NCI-H1930 (cell line): ENCODE results near the gene LHX2.

Experiments used
- DNase-seq, 2 experiments: peaks; one replicate each; lab custom pipeline; 2025; lab: John Stamatoyannopoulos, UW

LHX2 gene

DNA sequence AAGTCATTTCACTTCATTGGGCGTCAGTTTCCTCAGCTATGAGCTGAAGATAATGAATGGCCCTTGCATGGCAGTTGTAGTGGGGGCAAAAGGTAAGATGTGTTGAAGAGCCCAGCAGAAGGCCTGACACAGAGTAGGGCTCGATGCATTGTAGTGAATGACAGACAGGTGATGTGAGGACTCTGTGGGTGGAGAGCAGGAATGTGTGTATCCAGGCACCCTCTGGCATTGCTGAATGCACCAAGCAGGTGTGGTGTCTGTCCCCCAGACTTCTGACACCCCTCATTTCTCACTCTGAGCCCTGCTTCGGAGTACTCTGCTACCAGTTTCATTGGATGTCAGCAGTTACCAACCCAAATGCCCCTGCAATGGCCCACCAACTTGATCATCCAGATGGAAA, 22.4 kb downstream of the LHX2 start:
- no peak for DNase-seq

- no peak for DNase-seq
Observed at GRCh38 chr9:124035001-124035650, 23.6 kb downstream of the LHX2 start.

- DNase-seq, result no peak
Observed at GRCh38 chr9:124036578-124036977, 25.0 kb downstream of the LHX2 start.

DNA sequence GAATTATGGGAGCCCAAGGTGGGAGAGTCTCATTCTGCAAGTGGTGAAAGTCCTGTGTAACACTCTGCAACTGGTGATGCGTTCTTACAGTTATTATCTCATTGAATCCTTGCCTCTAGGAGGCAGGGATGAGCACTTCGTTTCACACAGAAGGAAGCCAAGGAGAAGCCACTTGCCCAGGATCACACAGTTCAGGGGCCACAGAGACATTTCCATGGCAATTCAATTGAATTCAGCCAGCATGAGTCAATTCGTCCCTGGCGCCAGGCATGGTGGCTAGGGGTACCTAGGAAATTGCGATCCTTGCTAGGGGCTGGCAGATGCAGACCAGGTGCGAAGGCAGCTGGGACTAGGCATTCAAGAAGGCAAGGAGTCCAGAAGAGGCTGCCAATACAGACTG, 26.2 kb downstream of the LHX2 start:
- DNase-seq, result no peak

DNA sequence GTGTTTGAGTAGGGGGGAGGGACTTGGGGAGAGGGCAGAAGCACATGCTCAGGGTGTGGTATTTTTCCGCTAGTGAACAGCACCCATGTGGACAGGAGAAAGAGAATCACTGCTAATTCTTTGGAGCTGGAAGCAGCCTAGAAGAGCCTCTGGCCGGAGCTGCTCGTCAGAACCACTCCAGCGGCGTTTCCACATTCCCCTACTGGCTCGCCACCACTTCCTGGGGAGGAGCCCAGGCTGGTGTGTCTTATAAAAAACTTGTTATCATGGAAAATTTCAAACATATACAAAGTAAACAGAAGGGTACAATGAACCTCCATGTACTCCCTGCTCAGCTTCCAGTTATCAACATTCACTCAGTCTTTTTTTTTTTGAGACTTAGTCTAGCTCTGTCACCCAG, 26.7 kb downstream of the LHX2 start:
- DNase-seq, result no peak

GRCh38 chr9:124038790-124039633, 27.4 kb downstream of the LHX2 start:
- DNase-seq, result no peak

DNA sequence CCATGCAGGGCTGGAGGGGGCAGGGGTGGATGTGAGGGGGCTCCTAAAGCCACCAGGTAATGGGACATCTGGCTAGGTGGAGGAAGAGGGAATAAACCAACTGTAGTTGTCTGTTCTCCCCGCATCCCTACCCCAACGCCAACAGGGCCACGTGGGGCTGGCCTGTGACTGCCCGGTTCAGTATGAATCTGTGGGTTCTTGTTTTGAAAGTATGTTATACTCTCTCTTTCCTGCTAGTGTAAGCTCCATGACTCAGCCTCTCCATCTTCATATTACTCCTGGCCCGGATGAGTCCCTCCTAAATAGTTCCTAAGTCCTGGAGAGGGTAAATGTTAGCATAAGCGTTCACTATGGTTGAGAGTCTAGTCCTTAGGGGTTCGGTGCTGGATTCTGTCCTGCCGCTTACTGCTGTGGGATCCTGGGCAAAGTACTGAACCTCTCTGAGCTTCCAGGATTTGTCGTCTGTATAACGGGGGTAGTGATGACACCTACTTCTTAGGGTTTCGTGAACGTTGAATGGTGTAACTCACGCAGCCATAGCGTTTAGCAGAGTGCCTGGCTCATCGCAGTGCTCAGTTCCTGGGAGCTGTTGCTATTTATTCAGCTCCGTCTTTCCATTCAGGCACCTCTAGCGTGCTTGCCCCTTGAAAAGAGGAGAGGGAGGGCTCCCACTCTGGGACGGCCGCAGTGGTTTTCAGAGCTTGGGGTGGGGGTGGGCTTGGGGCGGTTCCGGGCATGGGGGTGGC, 28.8 kb downstream of the LHX2 start:
- DNase-seq, result no peak

DNA sequence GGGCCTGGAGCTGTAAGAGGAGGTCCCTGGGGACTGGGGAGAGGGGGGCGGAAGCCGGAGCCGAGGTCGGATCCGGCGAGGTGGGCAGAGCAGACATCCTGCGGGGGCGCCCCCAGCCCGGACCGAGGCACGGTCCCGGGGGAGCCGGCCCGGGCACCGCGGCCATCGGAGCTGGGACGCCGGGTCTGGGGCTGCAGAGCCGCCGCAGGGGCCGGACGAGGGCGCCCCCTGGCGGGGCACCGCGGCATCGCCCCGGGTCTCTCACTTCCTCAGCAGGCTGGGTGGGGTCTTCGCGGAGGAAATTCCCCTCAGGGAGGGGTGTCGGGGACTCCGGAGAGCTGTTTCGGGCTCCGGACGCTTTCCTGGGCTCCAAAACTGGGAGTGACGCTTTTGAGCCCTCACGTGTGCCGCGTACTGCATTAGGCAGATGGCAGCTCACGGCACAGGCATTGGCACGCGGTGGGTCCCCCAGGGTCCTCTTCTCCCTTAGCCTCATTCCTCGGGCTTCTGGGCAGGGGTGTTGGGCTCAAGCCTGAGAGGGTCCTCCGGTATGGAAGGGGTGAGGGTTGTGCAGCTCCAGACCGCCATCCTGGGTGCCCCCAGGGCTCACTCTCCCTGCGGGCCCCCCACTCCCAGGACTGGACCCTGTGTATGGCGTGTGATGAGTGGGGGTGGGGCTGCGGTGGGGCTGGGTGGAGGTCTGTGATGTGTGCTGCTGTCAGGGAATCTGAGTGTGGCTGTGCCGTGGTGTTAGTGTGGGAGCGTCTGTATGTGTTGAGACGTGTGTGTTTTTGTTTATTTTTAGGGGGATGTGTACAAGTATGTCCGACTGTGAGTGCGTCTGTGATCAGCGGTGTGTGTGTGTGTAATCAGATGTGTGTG, 29.6 kb downstream of the LHX2 start:
- DNase-seq, result peak in 1 of 2 experiments; percentile 53

DNA sequence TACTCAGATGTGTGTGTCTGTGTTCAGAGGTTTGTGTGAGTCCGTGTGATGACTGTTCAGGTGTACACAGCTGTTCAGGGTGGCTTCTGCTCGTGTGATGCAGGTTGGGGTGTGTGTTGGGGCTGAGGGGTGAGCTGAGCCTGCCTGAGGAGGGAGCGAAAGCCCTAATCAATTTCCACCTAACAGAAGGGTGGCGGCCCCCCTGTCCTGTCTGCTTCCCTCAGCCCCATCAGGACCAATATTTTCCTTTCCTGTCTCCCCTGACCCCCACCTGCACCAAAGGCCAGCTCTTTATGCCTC, 30.2 kb downstream of the LHX2 start:
- DNase-seq, result no peak

GRCh38 chr9:124042201-124042721, 30.7 kb downstream of the LHX2 start:
- DNase-seq, result no peak

GRCh38 chr9:124044448-124044847, 32.9 kb downstream of the LHX2 start:
- DNase-seq, result no peak

DNA sequence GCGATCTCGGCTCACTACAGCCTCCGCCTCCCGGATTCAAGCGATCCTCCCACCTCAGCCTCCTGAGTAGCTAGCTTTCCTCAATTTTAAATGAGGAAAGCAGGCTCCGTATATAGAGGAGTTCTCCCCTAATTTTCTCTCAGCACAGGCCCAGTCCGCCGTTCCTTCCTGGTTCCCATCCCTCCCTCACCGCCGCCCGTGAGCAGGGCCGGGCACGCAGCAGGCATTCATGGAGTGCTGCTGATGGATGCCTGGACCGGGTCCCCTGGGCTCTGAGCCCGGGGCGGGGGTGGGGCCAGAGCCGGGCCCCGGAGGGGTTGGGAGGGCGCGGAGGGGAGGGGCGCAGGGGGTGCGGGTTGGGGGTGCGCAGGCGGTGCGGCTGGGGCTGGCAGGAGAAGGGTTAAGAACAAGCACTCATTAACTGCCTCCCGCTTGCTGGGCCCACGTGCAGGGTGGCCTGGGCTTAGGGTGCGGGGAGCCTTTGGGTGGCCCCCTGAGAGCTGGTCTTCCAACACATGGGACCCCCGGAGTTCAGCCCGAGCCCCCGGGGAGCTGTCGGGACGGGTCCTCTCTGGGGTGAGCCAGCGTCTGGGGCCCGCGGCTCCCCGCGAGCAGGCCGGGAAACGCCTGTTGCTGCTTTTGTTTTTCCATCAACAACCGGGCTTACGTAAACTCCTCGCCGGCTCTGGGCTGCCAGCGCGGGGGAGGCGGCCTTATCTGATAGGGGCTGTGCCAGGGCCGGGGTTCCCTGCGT, 33.7 kb downstream of the LHX2 start:
- DNase-seq, result no peak

- no peak for DNase-seq
Observed at GRCh38 chr9:124045830-124046177, 34.2 kb downstream of the LHX2 start.

DNA sequence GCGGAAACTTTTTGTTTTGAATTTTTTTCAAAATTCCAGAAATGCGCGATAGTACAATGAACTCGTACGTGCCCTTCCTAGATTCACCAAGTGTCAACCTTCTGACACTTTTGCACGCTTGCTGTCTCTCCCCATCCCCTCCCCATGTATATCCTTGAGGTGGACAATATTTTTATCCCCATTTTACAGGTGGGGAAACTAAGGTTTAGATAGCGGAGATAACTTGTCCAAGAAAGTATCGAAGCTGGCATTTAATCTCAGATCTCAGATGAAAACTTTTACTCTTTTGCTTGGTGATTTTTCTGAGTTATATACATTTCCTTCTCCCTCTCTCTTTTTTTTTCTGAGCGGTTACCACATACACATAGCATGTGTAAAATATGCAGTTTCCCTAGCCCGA, 34.6 kb downstream of the LHX2 start:
- DNase-seq, result no peak

DNA sequence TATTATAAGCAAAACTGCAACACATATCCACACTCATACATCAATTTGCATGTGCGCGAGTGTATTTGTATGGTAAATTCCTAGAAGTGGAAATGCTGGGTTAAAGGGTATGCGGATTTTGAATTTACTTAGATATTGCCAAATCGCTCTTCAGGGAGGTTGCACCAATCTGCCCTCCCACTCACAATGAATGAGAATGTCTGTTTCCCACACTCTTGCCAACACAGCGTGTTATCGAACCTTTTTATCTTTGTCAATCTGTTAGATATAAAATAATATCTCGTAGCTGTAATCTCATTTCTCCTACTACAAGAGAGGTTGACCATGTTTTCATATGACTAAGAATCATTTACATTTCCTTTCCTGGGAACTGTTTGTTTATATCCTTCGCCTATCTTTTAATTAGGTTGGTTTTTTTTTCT, 35.7 kb downstream of the LHX2 start:
- DNase-seq, result no peak

GRCh38 chr9:124050955-124051354, 39.4 kb downstream of the LHX2 start:
- DNase-seq, result no peak

GRCh38 chr9:124052401-124052800, 40.8 kb downstream of the LHX2 start:
- DNase-seq, result no peak

DNA sequence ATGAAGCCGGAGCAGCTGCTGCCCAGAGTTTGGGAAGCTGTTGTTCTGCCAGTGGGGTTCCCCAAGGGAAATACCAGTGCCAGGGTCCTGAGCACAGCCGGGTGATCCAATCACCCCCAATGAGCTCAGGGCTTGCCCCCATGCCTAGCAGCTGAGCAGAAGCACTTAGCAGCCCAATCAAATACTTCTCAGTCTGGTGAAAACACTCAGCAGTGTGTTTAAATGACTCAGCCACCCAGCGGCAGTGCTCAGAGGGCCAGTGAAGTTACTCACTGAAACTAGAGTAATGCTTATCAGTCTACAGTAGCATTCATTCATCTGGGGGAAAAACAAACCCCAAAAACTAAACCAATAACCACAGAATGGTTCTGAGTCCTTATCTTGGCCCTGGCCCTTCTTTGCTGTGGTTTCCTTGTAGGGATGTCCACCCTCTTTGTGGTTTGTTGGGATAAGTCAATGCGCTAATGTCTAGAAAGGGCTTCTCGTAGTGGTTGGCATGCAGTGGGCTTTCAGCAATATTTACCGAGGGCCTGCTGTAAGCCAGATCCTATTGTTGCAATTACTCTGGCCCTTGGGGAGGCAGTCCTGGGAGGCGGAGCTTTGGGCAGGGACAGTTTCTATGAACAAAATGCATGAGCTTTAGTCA, 43.1 kb downstream of the LHX2 start:
- DNase-seq, result no peak

GRCh38 chr9:124060844-124061605, 49.5 kb downstream of the LHX2 start:
- no peak for DNase-seq

- DNase-seq, result no peak
Observed at GRCh38 chr9:124062172-124062571, 50.6 kb downstream of the LHX2 start.
